ENCODE measurements around the gene SYT2.
"Not testable (repeated sequence)": the region's sequence is repeated elsewhere in the genome, so short reads cannot be mapped to it uniquely, and the experiment has no call there.

SYT2 gene

DNA sequence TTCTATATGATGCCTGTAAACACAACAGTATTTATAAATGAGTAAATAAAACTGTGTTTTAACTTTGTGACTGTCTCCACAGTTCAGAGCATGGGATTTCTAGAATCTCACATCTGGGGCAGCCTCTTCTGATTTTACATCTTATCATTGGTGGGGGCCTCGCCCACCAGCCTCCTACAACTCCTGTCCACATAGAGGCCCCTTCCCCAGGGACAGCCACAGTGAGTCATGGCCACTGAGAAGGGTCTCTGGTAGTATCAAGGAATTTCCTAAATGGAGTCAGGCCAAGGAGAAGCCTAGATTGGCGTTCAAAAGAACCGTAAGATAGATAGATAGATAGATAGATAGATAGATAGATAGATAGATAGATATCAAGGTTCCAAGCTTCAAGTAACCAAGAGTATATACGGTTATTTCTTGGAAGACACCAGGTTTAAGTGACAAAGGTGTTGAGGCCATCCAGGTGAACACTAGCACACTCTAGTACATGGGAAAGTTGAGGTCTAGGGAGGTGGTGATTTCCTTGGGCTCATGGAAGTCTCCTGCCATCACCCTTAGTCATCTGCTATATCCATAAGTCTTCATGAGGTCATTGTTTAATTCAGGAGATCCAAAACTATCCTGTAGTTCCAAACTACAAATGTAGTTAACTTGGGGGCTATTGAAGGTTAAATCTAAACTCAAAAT lies 121.6 kb downstream of the SYT2 start:
- TF ChIP-seq, protein P1, sequence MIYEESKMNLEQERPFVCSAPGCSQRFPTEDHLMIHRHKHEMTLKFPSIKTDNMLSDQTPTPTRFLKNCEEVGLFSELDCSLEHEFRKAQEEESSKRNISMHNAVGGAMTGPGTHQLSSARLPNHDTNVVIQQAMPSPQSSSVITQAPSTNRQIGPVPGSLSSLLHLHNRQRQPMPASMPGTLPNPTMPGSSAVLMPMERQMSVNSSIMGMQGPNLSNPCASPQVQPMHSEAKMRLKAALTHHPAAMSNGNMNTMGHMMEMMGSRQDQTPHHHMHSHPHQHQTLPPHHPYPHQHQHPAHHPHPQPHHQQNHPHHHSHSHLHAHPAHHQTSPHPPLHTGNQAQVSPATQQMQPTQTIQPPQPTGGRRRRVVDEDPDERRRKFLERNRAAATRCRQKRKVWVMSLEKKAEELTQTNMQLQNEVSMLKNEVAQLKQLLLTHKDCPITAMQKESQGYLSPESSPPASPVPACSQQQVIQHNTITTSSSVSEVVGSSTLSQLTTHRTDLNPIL (CRISPR knock-in tag; IDR thresholded peaks at IDR 0.05; ENCODE audit: low read depth) = no peak
- TF ChIP-seq OSR1 (CRISPR knock-in tag; IDR thresholded peaks at IDR 0.05) (peak; percentile 85; the same call in 1 of the 2 replicates), ZNF565 (CRISPR knock-in tag; conservative IDR thresholded peaks at IDR 0.05; ENCODE audit: low read depth) (no peak), BACH2 (CRISPR knock-in tag; IDR thresholded peaks at IDR 0.05; ENCODE audit: borderline replicate concordance) (no peak), ZFP3 (CRISPR knock-in tag; IDR thresholded peaks at IDR 0.05) (no peak)
- peak; percentile 48 for ATAC-seq

DNA sequence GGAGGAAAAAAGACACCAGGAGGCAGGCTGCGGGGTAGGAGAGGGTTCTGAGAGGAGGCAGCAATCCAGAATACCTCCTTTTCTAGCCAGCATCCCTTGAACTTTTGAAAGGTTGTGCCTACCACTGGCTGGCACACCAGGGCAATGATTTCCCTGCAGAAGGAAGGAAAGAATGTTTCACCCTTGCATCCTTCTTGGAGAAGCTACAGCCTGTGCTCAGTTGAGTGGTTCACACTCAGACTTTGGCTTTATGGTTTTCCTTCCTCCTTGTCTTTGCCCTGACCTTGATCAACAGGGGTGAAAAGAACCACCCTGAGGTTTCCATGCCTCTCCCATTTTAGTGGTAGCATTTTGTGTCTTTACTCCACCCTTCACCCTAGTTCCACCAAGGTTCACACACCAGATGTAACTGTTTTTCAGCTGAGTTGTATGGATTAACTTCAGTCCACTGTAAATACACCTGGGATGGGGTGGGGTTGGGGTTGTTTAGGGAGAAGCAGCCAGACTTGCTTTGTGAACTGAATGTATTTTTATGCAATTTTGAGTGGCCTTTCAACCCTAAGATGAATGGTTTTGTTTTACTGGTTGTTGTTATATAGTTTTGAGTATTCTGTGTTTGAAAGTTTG lies 122.3 kb downstream of the SYT2 start:
- ATAC-seq = no peak
- no peak for TF ChIP-seq ARNTL (CRISPR knock-in tag; IDR thresholded peaks at IDR 0.05; ENCODE audit: borderline replicate concordance, low read depth)
- no peak for TF ChIP-seq GLIS3 (CRISPR knock-in tag; IDR thresholded peaks at IDR 0.05)
- TF ChIP-seq, protein P2, sequence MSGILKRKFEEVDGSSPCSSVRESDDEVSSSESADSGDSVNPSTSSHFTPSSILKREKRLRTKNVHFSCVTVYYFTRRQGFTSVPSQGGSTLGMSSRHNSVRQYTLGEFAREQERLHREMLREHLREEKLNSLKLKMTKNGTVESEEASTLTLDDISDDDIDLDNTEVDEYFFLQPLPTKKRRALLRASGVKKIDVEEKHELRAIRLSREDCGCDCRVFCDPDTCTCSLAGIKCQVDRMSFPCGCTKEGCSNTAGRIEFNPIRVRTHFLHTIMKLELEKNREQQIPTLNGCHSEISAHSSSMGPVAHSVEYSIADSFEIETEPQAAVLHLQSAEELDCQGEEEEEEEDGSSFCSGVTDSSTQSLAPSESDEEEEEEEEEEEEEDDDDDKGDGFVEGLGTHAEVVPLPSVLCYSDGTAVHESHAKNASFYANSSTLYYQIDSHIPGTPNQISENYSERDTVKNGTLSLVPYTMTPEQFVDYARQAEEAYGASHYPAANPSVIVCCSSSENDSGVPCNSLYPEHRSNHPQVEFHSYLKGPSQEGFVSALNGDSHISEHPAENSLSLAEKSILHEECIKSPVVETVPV (CRISPR knock-in tag; IDR thresholded peaks at IDR 0.05) = no peak
- no peak for TF ChIP-seq TOX (CRISPR knock-in tag; IDR thresholded peaks at IDR 0.05; ENCODE audit: borderline replicate concordance)
- TF ChIP-seq ZNF70 (CRISPR knock-in tag; IDR thresholded peaks at IDR 0.05) = no peak

DNA sequence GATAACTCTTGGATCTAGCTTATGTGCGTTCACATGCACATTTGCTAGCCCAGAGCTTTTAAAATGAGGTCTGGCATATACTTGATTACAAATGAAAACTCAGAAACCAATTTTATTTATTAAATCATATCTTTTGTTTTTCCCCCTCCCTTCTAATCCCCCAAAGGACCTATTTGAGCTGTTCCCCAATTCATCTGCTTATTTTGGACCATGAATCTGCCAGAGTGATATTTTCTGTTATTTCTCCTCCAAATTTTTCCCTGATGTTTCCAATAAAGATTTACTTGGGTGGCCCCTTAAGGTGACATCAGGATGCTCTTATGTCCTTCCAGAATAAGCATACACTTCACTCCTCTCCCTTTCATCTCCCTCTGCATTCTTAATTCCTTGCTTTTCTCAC lies 123.4 kb downstream of the SYT2 start:
- TF ChIP-seq CSDC2 (CRISPR knock-in tag; IDR thresholded peaks at IDR 0.05) (no peak), ISL1 (CRISPR knock-in tag; IDR thresholded peaks at IDR 0.05) (0 out of 2 replicates have a peak, but pooled peaks have one; percentile 23)
- ATAC-seq = no peak

DNA sequence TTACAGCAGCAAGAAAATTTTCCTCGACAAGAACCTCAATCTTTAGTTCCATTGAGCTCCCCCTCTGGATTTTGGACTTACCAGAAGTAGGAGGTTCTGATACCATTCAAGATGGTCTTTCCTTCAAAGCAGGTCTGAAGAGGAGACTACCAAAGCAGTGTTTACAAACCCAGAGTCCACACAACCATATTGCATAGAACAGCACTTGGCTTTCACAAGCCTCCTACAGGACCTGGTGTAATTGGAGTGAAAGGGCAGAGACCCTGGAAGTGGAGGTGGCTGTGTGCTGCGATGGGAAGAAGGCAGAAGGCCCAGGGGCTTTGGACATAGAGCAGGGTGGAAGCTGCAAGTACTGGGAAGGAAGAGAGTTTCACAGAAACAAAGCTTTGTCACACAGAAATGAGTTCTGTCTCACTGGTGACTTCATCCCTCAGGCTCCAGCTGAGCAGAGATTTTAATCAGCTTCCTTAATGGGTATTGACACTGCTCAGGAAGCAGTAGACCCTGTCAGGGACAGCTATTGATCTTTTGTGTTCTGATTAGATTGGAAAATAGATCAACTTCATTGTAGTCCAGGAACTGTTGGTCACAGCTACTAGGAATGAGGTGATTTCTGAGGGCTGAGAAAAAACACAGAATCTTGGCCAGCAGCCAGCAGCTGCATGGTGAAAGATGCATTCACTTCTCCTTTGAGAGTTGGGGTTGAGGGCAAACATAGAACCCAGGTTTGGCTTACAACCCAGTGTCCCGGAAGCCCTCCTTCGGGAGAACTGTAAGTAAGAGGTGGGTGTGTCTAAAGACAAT lies 124.0 kb downstream of the SYT2 start:
- TF ChIP-seq, protein P3, sequence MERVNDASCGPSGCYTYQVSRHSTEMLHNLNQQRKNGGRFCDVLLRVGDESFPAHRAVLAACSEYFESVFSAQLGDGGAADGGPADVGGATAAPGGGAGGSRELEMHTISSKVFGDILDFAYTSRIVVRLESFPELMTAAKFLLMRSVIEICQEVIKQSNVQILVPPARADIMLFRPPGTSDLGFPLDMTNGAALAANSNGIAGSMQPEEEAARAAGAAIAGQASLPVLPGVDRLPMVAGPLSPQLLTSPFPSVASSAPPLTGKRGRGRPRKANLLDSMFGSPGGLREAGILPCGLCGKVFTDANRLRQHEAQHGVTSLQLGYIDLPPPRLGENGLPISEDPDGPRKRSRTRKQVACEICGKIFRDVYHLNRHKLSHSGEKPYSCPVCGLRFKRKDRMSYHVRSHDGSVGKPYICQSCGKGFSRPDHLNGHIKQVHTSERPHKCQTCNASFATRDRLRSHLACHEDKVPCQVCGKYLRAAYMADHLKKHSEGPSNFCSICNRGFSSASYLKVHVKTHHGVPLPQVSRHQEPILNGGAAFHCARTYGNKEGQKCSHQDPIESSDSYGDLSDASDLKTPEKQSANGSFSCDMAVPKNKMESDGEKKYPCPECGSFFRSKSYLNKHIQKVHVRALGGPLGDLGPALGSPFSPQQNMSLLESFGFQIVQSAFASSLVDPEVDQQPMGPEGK (CRISPR knock-in tag; IDR thresholded peaks at IDR 0.05; ENCODE audit: borderline replicate concordance) = no peak; the same call in 1 of the 2 replicates
- TF ChIP-seq TOX (CRISPR knock-in tag; IDR thresholded peaks at IDR 0.05; ENCODE audit: borderline replicate concordance) (peak; percentile 8; the same call in 1 of the 2 replicates), CSDC2 (CRISPR knock-in tag; IDR thresholded peaks at IDR 0.05) (0 out of 2 replicates have a peak, but pooled peaks have one; percentile 40), RARB (CRISPR knock-in tag; IDR thresholded peaks at IDR 0.05) (no peak), ZFP3 (CRISPR knock-in tag; IDR thresholded peaks at IDR 0.05) (peak; percentile 42; the same call in 1 of the 2 replicates), OSR1 (CRISPR knock-in tag; IDR thresholded peaks at IDR 0.05) (0 out of 2 replicates have a peak, but pooled peaks have one; percentile 18), SNAI2 (CRISPR knock-in tag; IDR thresholded peaks at IDR 0.05) (no peak; the same call in 1 of the 2 replicates)
- ATAC-seq = 0 out of 3 replicates have a peak, but pooled peaks have one; percentile 3

DNA sequence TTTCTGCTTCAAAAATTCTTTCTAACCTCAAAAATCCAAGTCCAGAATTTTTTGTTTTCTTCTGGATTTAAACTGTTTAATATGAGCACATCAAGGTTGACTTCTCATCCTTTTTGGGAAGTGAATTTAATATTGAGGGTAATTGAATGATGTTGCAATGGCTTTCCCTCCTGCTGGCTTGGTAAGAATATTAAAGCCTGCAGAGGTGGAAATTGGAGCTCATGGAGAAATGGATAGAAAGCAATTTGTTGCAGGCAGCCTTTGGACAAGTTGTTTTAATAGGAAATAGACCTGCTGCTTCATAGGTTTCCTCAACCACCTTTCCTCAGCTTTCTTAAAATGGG lies 124.7 kb downstream of the SYT2 start:
- ATAC-seq = no peak
- no peak for TF ChIP-seq ZFP30 (CRISPR knock-in tag; IDR thresholded peaks at IDR 0.05)

DNA sequence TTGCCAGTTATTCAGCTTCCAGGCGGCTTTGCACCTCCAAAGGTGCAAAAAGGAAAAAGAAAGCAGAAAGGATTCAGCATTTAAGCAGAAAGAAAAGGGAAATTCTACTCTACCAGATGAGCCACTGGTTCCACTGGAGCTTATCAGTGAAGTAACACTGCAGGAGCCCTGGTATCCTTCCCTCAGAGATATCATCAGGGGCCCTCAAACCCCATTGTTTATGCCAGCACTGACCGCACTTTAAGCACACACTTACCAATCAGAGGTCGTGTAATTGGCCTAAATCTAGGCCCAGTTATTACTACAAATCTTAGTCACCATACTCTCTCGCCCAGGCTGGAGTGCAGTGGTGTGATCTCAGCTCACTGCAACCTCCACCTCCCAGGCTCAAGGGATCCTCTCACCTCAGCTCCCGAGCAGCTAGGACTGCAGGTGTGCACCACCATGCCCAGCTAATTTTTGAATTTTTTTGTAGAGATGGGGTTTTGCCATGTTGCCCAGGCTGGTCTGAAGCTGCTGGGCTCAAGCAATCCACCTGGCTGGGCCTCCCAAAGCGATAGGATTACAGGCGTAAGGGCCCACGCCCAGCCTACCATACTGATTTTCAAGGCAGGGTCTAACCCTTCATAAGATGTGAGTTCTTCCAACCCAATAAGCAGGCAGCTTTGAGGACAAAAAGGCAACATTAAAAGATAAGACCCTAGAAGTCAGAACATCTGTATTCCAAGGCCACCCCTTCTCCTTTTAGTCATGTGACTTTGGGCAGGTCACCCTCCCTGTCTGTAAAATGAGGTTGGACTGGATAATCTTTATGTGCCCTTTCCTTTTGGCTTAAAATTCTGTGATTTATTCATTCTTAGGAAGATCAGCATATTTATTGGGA lies 125.3 kb downstream of the SYT2 start:
- no peak for ATAC-seq
- no peak for TF ChIP-seq ZFP3 (CRISPR knock-in tag; IDR thresholded peaks at IDR 0.05)
- no peak for TF ChIP-seq ARNTL (CRISPR knock-in tag; IDR thresholded peaks at IDR 0.05; ENCODE audit: borderline replicate concordance, low read depth)
- no peak for TF ChIP-seq ZFP30 (CRISPR knock-in tag; IDR thresholded peaks at IDR 0.05)
- no peak for TF ChIP-seq CSDC2 (CRISPR knock-in tag; IDR thresholded peaks at IDR 0.05)
- TF ChIP-seq, protein P4, sequence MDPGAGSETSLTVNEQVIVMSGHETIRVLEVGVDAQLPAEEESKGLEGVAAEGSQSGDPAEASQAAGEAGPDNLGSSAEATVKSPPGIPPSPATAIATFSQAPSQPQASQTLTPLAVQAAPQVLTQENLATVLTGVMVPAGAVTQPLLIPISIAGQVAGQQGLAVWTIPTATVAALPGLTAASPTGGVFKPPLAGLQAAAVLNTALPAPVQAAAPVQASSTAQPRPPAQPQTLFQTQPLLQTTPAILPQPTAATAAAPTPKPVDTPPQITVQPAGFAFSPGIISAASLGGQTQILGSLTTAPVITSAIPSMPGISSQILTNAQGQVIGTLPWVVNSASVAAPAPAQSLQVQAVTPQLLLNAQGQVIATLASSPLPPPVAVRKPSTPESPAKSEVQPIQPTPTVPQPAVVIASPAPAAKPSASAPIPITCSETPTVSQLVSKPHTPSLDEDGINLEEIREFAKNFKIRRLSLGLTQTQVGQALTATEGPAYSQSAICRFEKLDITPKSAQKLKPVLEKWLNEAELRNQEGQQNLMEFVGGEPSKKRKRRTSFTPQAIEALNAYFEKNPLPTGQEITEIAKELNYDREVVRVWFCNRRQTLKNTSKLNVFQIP (CRISPR knock-in tag; IDR thresholded peaks at IDR 0.05; ENCODE audit: borderline replicate concordance, low read depth) = no peak
- TF ChIP-seq, protein P2 (CRISPR knock-in tag; IDR thresholded peaks at IDR 0.05) = no peak
- TF ChIP-seq ESRRG (CRISPR knock-in tag; IDR thresholded peaks at IDR 0.05) = no peak
- TF ChIP-seq ZNF8 (CRISPR knock-in tag; IDR thresholded peaks at IDR 0.05) = no peak

DNA sequence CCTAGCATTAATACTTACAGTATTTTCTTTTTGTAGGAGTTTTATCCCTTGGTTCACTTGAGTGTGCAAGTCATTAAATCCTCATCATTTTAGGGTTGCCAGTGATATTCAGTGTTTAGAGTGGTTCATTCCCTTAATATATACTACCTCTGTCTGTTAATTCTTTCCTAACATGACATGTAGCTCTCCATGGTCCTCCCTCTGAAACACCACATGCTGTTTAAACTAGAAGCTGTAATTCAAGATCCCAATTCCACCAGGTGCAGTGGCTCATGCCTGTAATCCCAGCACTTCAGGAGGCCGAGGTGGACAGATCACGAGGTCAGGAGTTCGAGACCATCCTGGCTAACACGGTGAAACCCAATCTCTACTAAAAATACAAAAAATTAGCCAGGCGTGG lies 127.9 kb downstream of the SYT2 start:
- ATAC-seq = not testable (repeated sequence)

All from SK-N-SH treated with all-trans-retinoic acid at 6 μM for 48 hours (cell line).